ENCODE data around the gene CEND1.
A peak's percentile ranks its signal among the peaks of the same experiment; 100 is the strongest.

The CEND1 gene

DNA sequence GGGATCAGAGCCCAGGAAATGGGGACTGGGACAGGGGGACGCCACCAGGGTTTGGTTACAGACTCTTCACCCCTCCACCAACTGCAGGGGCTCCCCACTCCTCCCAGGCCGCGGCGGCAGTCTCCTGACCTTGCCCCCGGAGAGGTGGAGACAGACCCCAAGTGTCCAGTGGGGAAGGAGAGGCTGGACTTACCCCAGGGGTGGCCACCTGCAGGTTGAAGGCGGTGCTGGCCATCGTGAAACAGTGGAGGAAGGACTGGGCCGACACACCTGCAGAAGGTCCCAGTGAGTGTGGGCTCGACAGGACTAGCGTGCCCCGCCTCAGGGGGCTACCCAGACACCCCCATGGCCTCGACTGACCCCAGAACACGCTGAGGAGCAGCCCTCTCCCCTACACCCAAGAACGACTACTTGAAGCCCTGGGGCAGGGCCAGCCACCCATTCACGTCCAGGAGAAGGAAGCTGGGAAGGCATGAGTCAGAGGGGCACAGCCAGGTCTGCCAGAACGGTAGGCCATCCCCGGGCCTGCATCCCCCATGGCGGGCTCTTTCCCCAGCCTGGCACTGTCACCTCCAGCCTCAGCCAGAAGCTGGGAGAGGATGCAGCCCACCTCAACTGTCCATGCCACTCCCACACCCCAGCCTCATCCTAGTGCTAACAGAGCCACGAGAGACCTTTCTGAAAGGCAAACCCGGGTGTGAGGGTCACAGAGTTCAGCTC lies 14.9 kb downstream of the CEND1 start:
- no peaks in the 10 kb centered on the region for H3K9me3 ChIP-seq (ENCODE audit: insufficient read depth, low read length)
- no peak overlapping the region for H3K9ac ChIP-seq (ENCODE audit: low read length)
- TF ChIP-seq EZH2phosphoT487 (IDR thresholded peaks at IDR 0.05; ENCODE audit: low read depth): no peak
- TF ChIP-seq, protein P1, sequence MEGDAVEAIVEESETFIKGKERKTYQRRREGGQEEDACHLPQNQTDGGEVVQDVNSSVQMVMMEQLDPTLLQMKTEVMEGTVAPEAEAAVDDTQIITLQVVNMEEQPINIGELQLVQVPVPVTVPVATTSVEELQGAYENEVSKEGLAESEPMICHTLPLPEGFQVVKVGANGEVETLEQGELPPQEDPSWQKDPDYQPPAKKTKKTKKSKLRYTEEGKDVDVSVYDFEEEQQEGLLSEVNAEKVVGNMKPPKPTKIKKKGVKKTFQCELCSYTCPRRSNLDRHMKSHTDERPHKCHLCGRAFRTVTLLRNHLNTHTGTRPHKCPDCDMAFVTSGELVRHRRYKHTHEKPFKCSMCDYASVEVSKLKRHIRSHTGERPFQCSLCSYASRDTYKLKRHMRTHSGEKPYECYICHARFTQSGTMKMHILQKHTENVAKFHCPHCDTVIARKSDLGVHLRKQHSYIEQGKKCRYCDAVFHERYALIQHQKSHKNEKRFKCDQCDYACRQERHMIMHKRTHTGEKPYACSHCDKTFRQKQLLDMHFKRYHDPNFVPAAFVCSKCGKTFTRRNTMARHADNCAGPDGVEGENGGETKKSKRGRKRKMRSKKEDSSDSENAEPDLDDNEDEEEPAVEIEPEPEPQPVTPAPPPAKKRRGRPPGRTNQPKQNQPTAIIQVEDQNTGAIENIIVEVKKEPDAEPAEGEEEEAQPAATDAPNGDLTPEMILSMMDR (IDR thresholded peaks at IDR 0.05; ENCODE audit: low read depth, low read length): no peak
- H3K27me3 ChIP-seq (ENCODE audit: low read depth, low read length): no peaks in the 10 kb centered on the region
- peaks cover 13% of the 10 kb centered on the region for H3K4me1 ChIP-seq (ENCODE audit: low read length)
- H3K4me3 ChIP-seq (ENCODE audit: low read length): no peak overlapping the region
- H4K20me1 ChIP-seq (ENCODE audit: insufficient read depth, low read length): peaks cover 31% of the 10 kb centered on the region
- H2AFZ ChIP-seq (ENCODE audit: low read depth, low read length): no peak overlapping the region
- peaks cover 79% of the 10 kb centered on the region for H3K79me2 ChIP-seq (ENCODE audit: low read length)
- H3K27ac ChIP-seq (ENCODE audit: low read length): no peak overlapping the region
- peak overlapping the region; percentile 97 for H3K4me2 ChIP-seq (ENCODE audit: low read length)
- H3K36me3 ChIP-seq (replicated peaks; ENCODE audit: low read depth, low read length): peaks cover 30% of the 10 kb centered on the region

DNA sequence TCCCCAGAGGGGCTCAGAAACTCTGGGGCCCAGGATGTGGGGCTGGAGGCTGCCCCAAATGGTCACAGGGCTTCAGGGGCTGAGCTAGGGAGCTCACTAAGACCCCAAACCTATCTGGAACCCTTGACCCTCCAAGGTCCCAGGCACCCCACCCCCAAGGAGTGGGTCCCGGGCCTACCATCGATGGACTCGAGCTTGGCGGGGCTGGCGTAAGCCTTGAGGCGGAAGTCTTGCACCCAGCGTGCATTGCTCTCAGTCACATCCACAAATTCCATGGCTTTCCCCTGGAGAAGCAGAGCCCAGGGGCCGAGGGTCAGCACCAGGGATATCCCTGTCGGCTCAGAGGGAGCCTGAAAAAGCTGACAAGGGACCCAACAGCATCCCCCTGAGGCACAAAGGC lies 16.1 kb downstream of the CEND1 start:
- no peak overlapping the region for H3K4me2 ChIP-seq (ENCODE audit: low read length)
- H3K9ac ChIP-seq (ENCODE audit: low read length): no peak overlapping the region
- no peak overlapping the region for H3K4me3 ChIP-seq (ENCODE audit: low read length)
- H4K20me1 ChIP-seq (ENCODE audit: insufficient read depth, low read length): peaks cover 31% of the 10 kb centered on the region
- H3K27ac ChIP-seq (ENCODE audit: low read length): no peak overlapping the region
- peaks cover 28% of the 10 kb centered on the region for H3K36me3 ChIP-seq (replicated peaks; ENCODE audit: low read depth, low read length)
- no peaks in the 10 kb centered on the region for H3K9me3 ChIP-seq (ENCODE audit: insufficient read depth, low read length)
- peaks cover 79% of the 10 kb centered on the region for H3K79me2 ChIP-seq (ENCODE audit: low read length)
- peaks cover 13% of the 10 kb centered on the region for H3K4me1 ChIP-seq (ENCODE audit: low read length)
- no peak overlapping the region for H2AFZ ChIP-seq (ENCODE audit: low read depth, low read length)
- TF ChIP-seq, protein P1 (IDR thresholded peaks at IDR 0.05; ENCODE audit: low read depth, low read length): no peak
- TF ChIP-seq EZH2phosphoT487 (IDR thresholded peaks at IDR 0.05; ENCODE audit: low read depth): no peak
- no peaks in the 10 kb centered on the region for H3K27me3 ChIP-seq (ENCODE audit: low read depth, low read length)

- Histone ChIP-seq H3K27ac (ENCODE audit: low read length) (no peak overlapping the region), H3K36me3 (replicated peaks; ENCODE audit: low read depth, low read length) (peaks cover 28% of the 10 kb centered on the region), H3K4me3 (ENCODE audit: low read length) (no peak overlapping the region), H3K9ac (ENCODE audit: low read length) (no peak overlapping the region), H3K27me3 (ENCODE audit: low read depth, low read length) (no peaks in the 10 kb centered on the region), H3K79me2 (ENCODE audit: low read length) (peaks cover 77% of the 10 kb centered on the region), H2AFZ (ENCODE audit: low read depth, low read length) (no peak overlapping the region), H3K9me3 (ENCODE audit: insufficient read depth, low read length) (no peaks in the 10 kb centered on the region), H3K4me2 (ENCODE audit: low read length) (no peak overlapping the region), H4K20me1 (ENCODE audit: insufficient read depth, low read length) (peaks cover 31% of the 10 kb centered on the region), H3K4me1 (ENCODE audit: low read length) (peaks cover 12% of the 10 kb centered on the region)
- no peak for TF ChIP-seq EZH2phosphoT487 (IDR thresholded peaks at IDR 0.05; ENCODE audit: low read depth)
- TF ChIP-seq, protein P1 (IDR thresholded peaks at IDR 0.05; ENCODE audit: low read depth, low read length): no peak
Measured at GRCh38 chr11:773425-773824, 16.5 kb downstream of the CEND1 start.

DNA sequence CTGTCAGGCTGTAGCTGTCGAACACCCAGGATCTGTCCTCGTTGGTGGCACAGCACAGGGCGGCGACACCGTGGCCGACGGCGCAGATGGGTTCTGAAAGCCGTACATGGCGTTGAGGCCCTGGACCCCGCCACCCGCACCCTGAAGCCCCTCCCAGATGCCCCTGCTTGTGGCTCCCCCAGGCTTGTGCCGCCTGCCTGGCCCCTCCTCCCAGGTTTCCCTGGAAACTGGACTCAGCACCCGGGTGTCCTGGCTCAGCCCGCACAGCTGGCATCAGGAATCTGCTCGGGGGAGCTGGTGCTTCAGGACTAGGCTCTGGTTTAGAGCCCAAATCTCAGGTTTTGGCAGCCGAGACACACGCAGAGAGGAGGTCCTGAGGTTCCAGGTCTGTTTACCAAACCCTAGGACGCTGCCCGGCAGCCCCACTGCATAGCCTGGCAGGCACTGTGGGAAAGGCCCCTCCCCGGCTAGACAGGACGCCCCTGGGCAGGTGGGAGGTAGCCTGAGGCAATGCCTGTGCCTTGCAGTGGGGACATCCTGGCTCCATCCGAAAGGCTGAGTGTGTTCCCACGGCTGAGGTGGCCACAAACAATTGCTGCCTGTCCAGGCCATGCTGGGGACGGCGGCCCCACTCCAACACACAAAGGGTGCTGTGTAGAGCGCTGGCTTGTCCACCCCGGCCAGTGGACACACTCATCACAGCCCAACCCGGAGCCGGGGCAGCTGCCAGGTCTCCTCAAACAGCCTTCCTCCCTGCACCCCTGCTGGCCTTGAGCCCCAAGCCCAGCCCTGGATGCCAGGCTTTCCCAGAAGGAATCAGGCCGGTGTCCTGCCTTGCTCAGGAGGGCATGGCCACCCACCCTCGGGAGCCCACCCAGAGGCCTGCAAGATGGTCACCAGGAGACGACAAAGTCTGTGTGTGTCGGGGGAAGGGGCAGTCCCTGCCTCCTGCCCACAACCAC lies 17.2 kb downstream of the CEND1 start:
- no peaks in the 10 kb centered on the region for H3K9me3 ChIP-seq (ENCODE audit: insufficient read depth, low read length)
- no peaks in the 10 kb centered on the region for H3K27me3 ChIP-seq (ENCODE audit: low read depth, low read length)
- peaks cover 31% of the 10 kb centered on the region for H4K20me1 ChIP-seq (ENCODE audit: insufficient read depth, low read length)
- no peak overlapping the region for H2AFZ ChIP-seq (ENCODE audit: low read depth, low read length)
- H3K4me1 ChIP-seq (ENCODE audit: low read length): peaks cover 8% of the 10 kb centered on the region; the same call in 1 of the 2 replicates
- H3K27ac ChIP-seq (ENCODE audit: low read length): no peak overlapping the region
- H3K9ac ChIP-seq (ENCODE audit: low read length): no peak overlapping the region
- no peak overlapping the region for H3K4me2 ChIP-seq (ENCODE audit: low read length)
- peaks cover 28% of the 10 kb centered on the region for H3K36me3 ChIP-seq (replicated peaks; ENCODE audit: low read depth, low read length)
- TF ChIP-seq, protein P1 (IDR thresholded peaks at IDR 0.05; ENCODE audit: low read depth, low read length): no peak
- H3K4me3 ChIP-seq (ENCODE audit: low read length): no peak overlapping the region
- peaks cover 70% of the 10 kb centered on the region for H3K79me2 ChIP-seq (ENCODE audit: low read length)
